ENCODE results near the gene SLC7A7. TPM values are rescaled to one million over a fixed set of nuclear protein-coding genes. Genes with fewer than 3 reads are reported as not detected.

The SLC7A7 gene
- polyA plus RNA-seq, 3 donors: 262 to 425 (median 371) TPM

GRCh38 chr14:22843123-22843925, 28.1 kb upstream of the SLC7A7 start:
- no peak for TF ChIP-seq CTCF (IDR thresholded peaks at IDR 0.05)
- Histone ChIP-seq H3K27ac (ENCODE audit: low read depth in 1 of 2, low read length in 2 of 2) (no peak overlapping the region), H3K79me2 (ENCODE audit: insufficient read depth, low read length) (no peaks in the 10 kb centered on the region), H3K36me3 (replicated peaks in 1 of 2; ENCODE audit: control insufficient read depth in 1 of 2, insufficient read depth in 2 of 2, low read length in 2 of 2) (no peaks in the 10 kb centered on the region), H3K4me2 (replicated peaks; ENCODE audit: extremely low read depth, low read length, poor library complexity, severe bottlenecking) (no peak overlapping the region), H2AFZ (ENCODE audit: insufficient read depth, low read depth, low read length, poor library complexity, severe bottlenecking) (no peak overlapping the region), H3K9me3 (replicated peaks in 1 of 2; ENCODE audit: control insufficient read depth in 1 of 2, insufficient read depth in 1 of 2, low read length in 2 of 2) (peaks cover 0 to 3% of the 10 kb centered on the region in 2 donors), H3K4me3 (replicated peaks in 1 of 3; ENCODE audit: low read depth in 2 of 3, low read length in 3 of 3) (no peak overlapping the region), H3K9ac (ENCODE audit: insufficient read depth, low read length, poor library complexity, severe bottlenecking) (no peak overlapping the region), H3K27me3 (ENCODE audit: control insufficient read depth in 2 of 2, insufficient read depth in 2 of 2, low read length in 2 of 2) (peaks cover 0 to 1% of the 10 kb centered on the region in 2 donors), H3K4me1 (ENCODE audit: control insufficient read depth in 1 of 2, insufficient read depth in 2 of 2, low read length in 2 of 2) (peaks cover 15 to 28% of the 10 kb centered on the region in 2 donors), H4K20me1 (ENCODE audit: insufficient read depth, low read length) (no peaks in the 10 kb centered on the region)
- Mint-ChIP-seq H3K27ac (no peak overlapping the region), H3K9me3 (peaks cover 0 to 9% (median 5%) of the 10 kb centered on the region in 7 donors), H3K4me1 (peaks cover 31% of the 10 kb centered on the region), H3K4me3 (no peak overlapping the region), H3K36me3 (peaks cover 9 to 11% of the 10 kb centered on the region in 2 donors), H3K27me3 (ENCODE audit: low read depth in 3 of 3) (peaks cover 8 to 27% (median 11%) of the 10 kb centered on the region in 3 donors)
- WGBS (ENCODE audit: insufficient coverage): 86% methylated on average over 19 of the region's 21 CpGs
- intact Hi-C loops (cut with micrococcal nuclease): no loop called here
- no peak for DNase-seq

DNA sequence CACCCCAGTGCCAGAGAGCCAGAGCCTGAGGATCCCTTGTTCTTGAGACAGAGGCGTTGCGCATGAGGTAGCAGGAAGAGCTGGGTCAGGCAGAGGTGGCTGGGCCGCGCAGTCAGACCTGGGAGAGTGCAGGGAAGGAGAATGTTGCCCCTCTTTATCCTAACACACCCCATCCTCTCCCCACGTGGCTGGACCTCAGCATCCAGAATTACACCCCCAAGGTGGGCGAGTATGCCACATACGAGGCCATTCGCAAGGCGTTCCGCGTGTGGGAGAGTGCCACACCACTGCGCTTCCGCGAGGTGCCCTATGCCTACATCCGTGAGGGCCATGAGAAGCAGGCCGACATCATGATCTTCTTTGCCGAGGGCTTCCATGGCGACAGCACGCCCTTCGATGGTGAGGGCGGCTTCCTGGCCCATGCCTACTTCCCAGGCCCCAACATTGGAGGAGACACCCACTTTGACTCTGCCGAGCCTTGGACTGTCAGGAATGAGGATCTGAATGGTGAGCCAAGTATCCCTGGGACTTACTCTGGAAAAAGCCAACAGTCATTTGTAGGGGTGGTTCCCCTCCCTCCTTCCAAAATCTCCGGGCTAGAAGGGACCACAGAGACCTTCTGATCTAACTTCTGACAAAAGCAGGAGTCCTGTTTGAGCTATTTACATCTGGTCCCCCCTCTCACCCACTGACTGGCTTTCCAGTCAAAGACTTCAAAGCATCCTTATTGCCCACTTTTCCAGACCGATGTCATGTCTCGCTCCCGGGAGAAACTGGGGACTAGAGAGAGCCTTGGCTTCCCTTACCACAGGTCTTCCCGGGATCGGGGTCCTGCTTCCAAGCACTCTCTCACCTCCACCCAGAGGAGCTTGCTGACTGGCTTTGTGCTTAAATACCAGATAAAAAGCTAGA, 27.2 kb upstream of the SLC7A7 start:
- 93% methylated on average over 22 of the region's 28 CpGs for WGBS (ENCODE audit: insufficient coverage)
- Histone ChIP-seq H3K9me3 (replicated peaks in 1 of 2; ENCODE audit: control insufficient read depth in 1 of 2, insufficient read depth in 1 of 2, low read length in 2 of 2) (peaks cover 0 to 3% of the 10 kb centered on the region in 2 donors), H4K20me1 (ENCODE audit: insufficient read depth, low read length) (no peaks in the 10 kb centered on the region), H3K79me2 (ENCODE audit: insufficient read depth, low read length) (no peaks in the 10 kb centered on the region), H3K36me3 (replicated peaks in 1 of 2; ENCODE audit: control insufficient read depth in 1 of 2, insufficient read depth in 2 of 2, low read length in 2 of 2) (no peaks in the 10 kb centered on the region), H3K4me3 (replicated peaks in 1 of 3; ENCODE audit: low read depth in 2 of 3, low read length in 3 of 3) (no peak overlapping the region), H3K4me2 (replicated peaks; ENCODE audit: extremely low read depth, low read length, poor library complexity, severe bottlenecking) (no peak overlapping the region), H3K27ac (ENCODE audit: low read depth in 1 of 2, low read length in 2 of 2) (no peak overlapping the region), H3K4me1 (ENCODE audit: control insufficient read depth in 1 of 2, insufficient read depth in 2 of 2, low read length in 2 of 2) (peaks cover 16 to 28% of the 10 kb centered on the region in 2 donors), H3K9ac (ENCODE audit: insufficient read depth, low read length, poor library complexity, severe bottlenecking) (no peak overlapping the region), H3K27me3 (ENCODE audit: control insufficient read depth in 2 of 2, insufficient read depth in 2 of 2, low read length in 2 of 2) (peaks cover 0 to 8% of the 10 kb centered on the region in 2 donors), H2AFZ (ENCODE audit: insufficient read depth, low read depth, low read length, poor library complexity, severe bottlenecking) (no peak overlapping the region)
- no peak for DNase-seq
- Mint-ChIP-seq H3K27ac (no peak overlapping the region), H3K4me1 (peaks cover 28% of the 10 kb centered on the region), H3K9me3 (peaks cover 0 to 9% (median 5%) of the 10 kb centered on the region in 7 donors), H3K36me3 (peaks cover 9 to 11% of the 10 kb centered on the region in 2 donors), H3K27me3 (ENCODE audit: low read depth in 3 of 3) (peaks cover 11 to 27% (median 15%) of the 10 kb centered on the region in 3 donors), H3K4me3 (no peak overlapping the region)
- intact Hi-C loops (cut with micrococcal nuclease): no loop called here
- TF ChIP-seq CTCF (IDR thresholded peaks at IDR 0.05): no peak

All from CD14-positive monocyte (primary cell).